Measurements from ENCODE around the gene MGMT. TPM values are rescaled to one million over a fixed set of nuclear protein-coding genes. Genes with fewer than 3 reads are reported as not detected.

The MGMT gene
- total RNA-seq, 2 experiments from 2014 or later, result 9.0 to 9.6 TPM

- DNase-seq (no peak), ATAC-seq (ENCODE audit: poor library complexity) (no peak)
- Mint-ChIP-seq H3K4me3 (no peak overlapping the region), H3K27ac (no peak overlapping the region), H3K36me3 (ENCODE audit: low read depth) (no peaks in the 10 kb centered on the region), H3K4me1 (ENCODE audit: low read depth) (no peaks in the 10 kb centered on the region), H3K27me3 (peaks cover 19% of the 10 kb centered on the region), H3K9me3 (no peaks in the 10 kb centered on the region)
- Histone ChIP-seq H3K4me3 (ENCODE audit: low read length) (no peak overlapping the region), H3K27me3 (ENCODE audit: control insufficient read depth in 1 of 2, insufficient read depth in 2 of 2, low read length in 2 of 2) (peaks cover 0 to 2% of the 10 kb centered on the region in 2 experiments), H3K36me3 (ENCODE audit: insufficient read depth, low read length) (no peaks in the 10 kb centered on the region), H3K4me1 (ENCODE audit: insufficient read depth, low read length) (no peaks in the 10 kb centered on the region), H3K9me3 (ENCODE audit: control insufficient read depth in 1 of 2, insufficient read depth in 1 of 2, low read length in 2 of 2) (no peaks in the 10 kb centered on the region), H3K27ac (ENCODE audit: low read depth in 1 of 2, low read length in 2 of 2) (no peak overlapping the region)
- ChIA-PET CTCF (no interaction called here), POLR2A (no interaction called here)
- intact Hi-C loops (cut with DNase I, micrococcal nuclease), result no loop called here
- TF ChIP-seq CTCF (IDR thresholded peaks at IDR 0.05), result no peak
Observed at GRCh38 chr10:129440247-129440646, 26.8 kb upstream of the MGMT start.

GRCh38 chr10:129440722-129441316 lies 26.2 kb upstream of the MGMT start:
- DNase-seq (no peak), ATAC-seq (ENCODE audit: poor library complexity) (no peak)
- ChIA-PET CTCF (no interaction called here), POLR2A (no interaction called here)
- no peak overlapping the region for H3K4me3 Mint-ChIP-seq
- H3K27me3 ChIP-seq (ENCODE audit: control insufficient read depth in 1 of 2, insufficient read depth in 2 of 2, low read length in 2 of 2), result peaks cover 0 to 5% of the 10 kb centered on the region in 2 experiments
- no peak for TF ChIP-seq CTCF (IDR thresholded peaks at IDR 0.05)
- H3K36me3 ChIP-seq (ENCODE audit: insufficient read depth, low read length), result no peaks in the 10 kb centered on the region
- no peaks in the 10 kb centered on the region for H3K9me3 Mint-ChIP-seq
- H3K27ac Mint-ChIP-seq, result no peak overlapping the region
- H3K27ac ChIP-seq (ENCODE audit: low read depth in 1 of 2, low read length in 2 of 2), result no peak overlapping the region
- no peaks in the 10 kb centered on the region for H3K4me1 Mint-ChIP-seq (ENCODE audit: low read depth)
- no peaks in the 10 kb centered on the region for H3K36me3 Mint-ChIP-seq (ENCODE audit: low read depth)
- H3K4me1 ChIP-seq (ENCODE audit: insufficient read depth, low read length), result no peaks in the 10 kb centered on the region
- no peak overlapping the region for H3K4me3 ChIP-seq (ENCODE audit: low read length)
- intact Hi-C loops (cut with DNase I, micrococcal nuclease), result no loop called here
- peaks cover 19% of the 10 kb centered on the region for H3K27me3 Mint-ChIP-seq
- no peaks in the 10 kb centered on the region for H3K9me3 ChIP-seq (ENCODE audit: control insufficient read depth in 1 of 2, insufficient read depth in 1 of 2, low read length in 2 of 2)

- POLR2A ChIA-PET, result no interaction called here
- intact Hi-C loops (cut with DNase I, micrococcal nuclease), result no loop called here
Observed at GRCh38 chr10:129441372-129442009, 25.6 kb upstream of the MGMT start.

More at GRCh38 chr10:129441372-129442009, 25.6 kb upstream of the MGMT start:
- Mint-ChIP-seq H3K4me1 (ENCODE audit: low read depth) (no peaks in the 10 kb centered on the region), H3K36me3 (ENCODE audit: low read depth) (no peaks in the 10 kb centered on the region), H3K9me3 (no peaks in the 10 kb centered on the region), H3K27ac (no peak overlapping the region), H3K4me3 (no peak overlapping the region), H3K27me3 (peaks cover 19% of the 10 kb centered on the region)
- H3K4me3 ChIP-seq (ENCODE audit: low read length), result no peak overlapping the region
- no peak for TF ChIP-seq CTCF (IDR thresholded peaks at IDR 0.05)
- H3K36me3 ChIP-seq (ENCODE audit: insufficient read depth, low read length), result no peaks in the 10 kb centered on the region
- CTCF ChIA-PET, result no interaction called here
- no peaks in the 10 kb centered on the region for H3K9me3 ChIP-seq (ENCODE audit: control insufficient read depth in 1 of 2, insufficient read depth in 1 of 2, low read length in 2 of 2)
- peaks cover 0 to 4% of the 10 kb centered on the region in 2 experiments for H3K27me3 ChIP-seq (ENCODE audit: control insufficient read depth in 1 of 2, insufficient read depth in 2 of 2, low read length in 2 of 2)
- DNase-seq (no peak), ATAC-seq (ENCODE audit: poor library complexity) (no peak)
- H3K4me1 ChIP-seq (ENCODE audit: insufficient read depth, low read length), result no peaks in the 10 kb centered on the region
- H3K27ac ChIP-seq (ENCODE audit: low read depth in 1 of 2, low read length in 2 of 2), result no peak overlapping the region
